KOPT-K1 (cell line): ENCODE measurements around the gene OCA2.

ENCODE experiments used
- H3K27ac ChIP-seq: fragments of 200-600 bp; sonication (generic); 2 replicates; pipeline ENCODE4 v1.5.1; 2016; ENCODE audit warnings: antibody characterized with exemption, mild to moderate bottlenecking, low read depth, low read length; ENCODE audit not compliant: poor library complexity, severe bottlenecking
- H3K36me3 ChIP-seq: fragments of 200-600 bp; sonication (generic); 2 replicates; pipeline ENCODE4 v1.5.1; 2017; ENCODE audit warnings: antibody characterized with exemption, mild to moderate bottlenecking, low read length, moderate library complexity; ENCODE audit not compliant: insufficient read depth
- H3K9me3 ChIP-seq: fragments of 200-600 bp; sonication (generic); 2 replicates; pipeline ENCODE4 v1.5.1; 2017; ENCODE audit warnings: antibody characterized with exemption, low read length, mild to moderate bottlenecking; ENCODE audit not compliant: insufficient read depth, poor library complexity, severe bottlenecking

OCA2 gene

GRCh38 chr15:28002867-28003266 is 96.2 kb downstream of the OCA2 start:
- no peaks in the 10 kb centered on the region for H3K9me3 ChIP-seq
- no peaks in the 10 kb centered on the region for H3K36me3 ChIP-seq
- no peak overlapping the region for H3K27ac ChIP-seq

GRCh38 chr15:28002136-28002861 is 96.8 kb downstream of the OCA2 start:
- H3K9me3 ChIP-seq = no peaks in the 10 kb centered on the region
- no peaks in the 10 kb centered on the region for H3K36me3 ChIP-seq
- no peak overlapping the region for H3K27ac ChIP-seq

DNA sequence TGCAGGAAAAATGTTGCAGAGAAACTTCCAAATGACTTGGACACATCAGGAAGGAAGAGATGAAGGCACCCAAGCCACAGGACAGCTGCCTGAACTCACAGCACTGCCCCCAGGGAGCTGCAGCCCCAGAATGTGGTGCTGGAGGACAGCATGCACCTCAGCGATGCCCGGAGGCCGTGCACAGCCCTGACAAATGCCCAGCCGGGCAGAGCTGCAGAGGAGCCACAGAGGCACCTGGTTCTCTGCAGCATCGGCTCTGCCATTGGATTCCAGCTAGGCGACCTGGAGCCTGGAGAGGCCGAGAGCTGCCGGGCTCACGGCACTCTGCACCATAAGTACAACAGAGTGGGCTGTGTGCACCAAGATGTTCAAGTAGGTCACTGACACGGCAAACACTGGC is 97.5 kb downstream of the OCA2 start:
- Histone ChIP-seq H3K27ac (no peak overlapping the region), H3K9me3 (no peaks in the 10 kb centered on the region), H3K36me3 (no peaks in the 10 kb centered on the region)

DNA sequence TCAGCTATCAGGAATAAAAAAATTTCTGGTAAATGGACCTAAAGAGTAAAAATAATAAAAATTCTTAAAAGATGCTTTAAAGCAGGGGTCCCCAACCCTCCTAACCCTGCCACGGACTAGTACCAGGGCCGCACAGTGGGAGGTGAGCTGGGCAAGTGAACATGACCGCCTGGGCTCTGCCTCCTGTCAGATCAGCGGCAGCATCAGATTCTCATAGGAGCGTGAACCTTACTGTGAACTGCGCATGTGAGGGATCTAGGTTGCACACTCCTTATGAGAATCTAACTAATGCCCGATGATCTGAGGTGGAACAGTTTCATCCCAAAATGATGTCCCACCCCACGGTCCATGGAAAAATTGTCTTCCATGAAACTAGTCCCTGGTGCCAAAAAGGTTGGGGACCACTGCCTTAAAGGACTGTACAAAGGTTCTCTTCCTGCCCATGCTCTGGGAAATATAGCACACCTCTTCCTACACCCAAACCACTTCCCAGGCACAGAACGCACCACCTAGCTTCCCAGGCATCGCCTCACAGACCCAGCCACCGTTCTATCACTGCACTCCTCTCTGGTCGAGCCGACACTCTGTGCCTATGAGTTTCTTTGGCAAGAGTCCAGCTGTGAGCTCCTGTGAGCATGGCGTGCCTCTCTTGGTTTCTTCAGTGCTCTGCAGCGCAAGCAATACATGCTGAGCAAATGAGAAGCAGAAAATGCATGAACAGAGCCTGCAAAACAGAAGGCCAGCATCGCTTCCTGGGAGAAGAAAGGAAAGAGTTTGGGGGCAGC is 104.9 kb downstream of the OCA2 start:
- H3K36me3 ChIP-seq = no peaks in the 10 kb centered on the region
- H3K9me3 ChIP-seq = no peaks in the 10 kb centered on the region
- H3K27ac ChIP-seq = no peak overlapping the region

DNA sequence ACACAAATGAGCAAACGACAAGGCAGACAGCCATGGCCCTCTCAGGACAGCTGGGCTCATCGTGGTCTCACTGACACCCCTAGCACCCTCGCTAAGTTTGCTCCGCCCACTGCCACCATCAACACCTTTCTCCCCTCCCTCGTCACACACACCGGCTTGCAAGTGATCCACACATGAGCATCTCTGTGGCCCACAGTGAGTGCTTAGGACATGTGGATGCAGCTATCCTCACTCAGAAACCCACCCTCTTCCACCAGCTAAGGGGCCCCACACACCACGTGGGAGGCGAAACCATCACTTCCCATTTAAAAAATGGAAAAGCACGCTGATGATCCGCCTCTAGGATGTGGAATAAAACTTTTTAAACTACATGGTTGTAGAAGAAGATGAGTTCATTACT is 105.6 kb downstream of the OCA2 start:
- H3K27ac ChIP-seq = no peak overlapping the region
- no peaks in the 10 kb centered on the region for H3K36me3 ChIP-seq
- H3K9me3 ChIP-seq = no peaks in the 10 kb centered on the region

GRCh38 chr15:27990521-27991515 is 108.3 kb downstream of the OCA2 start:
- Histone ChIP-seq H3K36me3 (no peaks in the 10 kb centered on the region), H3K9me3 (no peaks in the 10 kb centered on the region), H3K27ac (no peak overlapping the region)

- H3K36me3 ChIP-seq = no peaks in the 10 kb centered on the region
- H3K9me3 ChIP-seq = no peaks in the 10 kb centered on the region
- no peak overlapping the region for H3K27ac ChIP-seq
These were observed 109.3 kb downstream of the OCA2 start for GRCh38 chr15:27989838-27990237.

- no peak overlapping the region for H3K27ac ChIP-seq
- H3K36me3 ChIP-seq = no peaks in the 10 kb centered on the region
- H3K9me3 ChIP-seq = no peaks in the 10 kb centered on the region
These were observed 109.7 kb downstream of the OCA2 start for GRCh38 chr15:27989427-27989826.

GRCh38 chr15:27985099-27985498 is 114.0 kb downstream of the OCA2 start:
- no peaks in the 10 kb centered on the region for H3K36me3 ChIP-seq
- H3K27ac ChIP-seq = no peak overlapping the region
- no peaks in the 10 kb centered on the region for H3K9me3 ChIP-seq

DNA sequence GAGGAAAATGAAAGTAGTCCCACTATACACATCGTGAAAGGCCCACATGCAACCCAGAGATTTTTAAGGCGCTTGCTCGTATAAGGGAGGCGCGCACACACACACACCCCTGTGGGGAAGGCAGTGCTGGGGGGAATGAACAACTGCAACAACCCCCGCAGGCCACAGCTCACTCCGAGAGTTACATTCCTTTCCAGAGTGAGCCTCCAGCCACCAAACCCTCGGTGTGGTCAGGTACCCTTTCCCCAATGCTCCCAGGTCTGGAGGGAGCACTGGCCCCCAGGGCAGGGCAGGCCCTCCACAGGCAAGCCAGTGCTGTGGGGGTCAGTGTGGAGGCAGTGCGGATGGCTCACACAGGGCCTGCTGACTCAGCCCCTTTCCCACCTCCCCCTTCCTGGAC is 115.6 kb downstream of the OCA2 start:
- no peak overlapping the region for H3K27ac ChIP-seq
- H3K36me3 ChIP-seq = no peaks in the 10 kb centered on the region
- H3K9me3 ChIP-seq = no peaks in the 10 kb centered on the region

DNA sequence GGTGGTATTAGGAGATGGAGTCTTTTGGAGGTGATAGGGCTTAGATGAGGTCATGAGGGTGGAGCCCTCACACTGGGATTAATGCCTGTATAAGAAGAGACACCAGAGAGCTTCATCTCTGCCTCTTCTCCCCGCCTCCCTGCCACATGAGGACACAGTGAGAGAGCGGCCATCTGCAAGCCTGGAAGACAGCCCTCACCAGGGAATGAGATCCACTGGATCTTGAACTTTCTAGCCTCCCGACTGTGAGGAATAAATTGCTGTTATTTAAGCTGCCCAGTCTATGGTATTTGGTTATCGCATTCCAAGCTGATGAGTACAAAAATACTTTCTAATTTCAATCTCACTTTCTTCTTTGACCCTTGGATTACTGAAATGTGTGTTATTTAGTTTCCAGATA is 121.4 kb downstream of the OCA2 start:
- Histone ChIP-seq H3K9me3 (no peaks in the 10 kb centered on the region), H3K27ac (no peak overlapping the region), H3K36me3 (no peaks in the 10 kb centered on the region)

DNA sequence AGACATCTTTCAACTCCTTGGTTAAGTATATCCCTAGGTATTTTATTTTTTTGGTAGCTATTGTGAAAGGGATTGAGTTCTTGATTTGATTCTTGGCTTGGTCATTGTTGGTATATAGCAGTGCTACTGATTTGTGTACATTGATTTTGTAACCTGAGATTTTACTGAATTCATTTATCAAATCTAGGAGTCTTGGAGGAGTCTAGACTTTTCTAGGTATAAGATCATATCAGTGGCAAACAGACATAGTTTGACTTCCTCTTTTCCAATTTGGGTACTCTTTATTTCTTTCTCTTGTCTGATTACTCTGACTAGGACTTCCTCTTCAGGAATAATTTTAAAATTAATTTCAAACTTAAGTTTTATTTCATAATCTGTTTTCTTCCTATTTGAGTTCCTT is 125.2 kb downstream of the OCA2 start:
- no peaks in the 10 kb centered on the region for H3K9me3 ChIP-seq
- no peak overlapping the region for H3K27ac ChIP-seq
- H3K36me3 ChIP-seq = no peaks in the 10 kb centered on the region

DNA sequence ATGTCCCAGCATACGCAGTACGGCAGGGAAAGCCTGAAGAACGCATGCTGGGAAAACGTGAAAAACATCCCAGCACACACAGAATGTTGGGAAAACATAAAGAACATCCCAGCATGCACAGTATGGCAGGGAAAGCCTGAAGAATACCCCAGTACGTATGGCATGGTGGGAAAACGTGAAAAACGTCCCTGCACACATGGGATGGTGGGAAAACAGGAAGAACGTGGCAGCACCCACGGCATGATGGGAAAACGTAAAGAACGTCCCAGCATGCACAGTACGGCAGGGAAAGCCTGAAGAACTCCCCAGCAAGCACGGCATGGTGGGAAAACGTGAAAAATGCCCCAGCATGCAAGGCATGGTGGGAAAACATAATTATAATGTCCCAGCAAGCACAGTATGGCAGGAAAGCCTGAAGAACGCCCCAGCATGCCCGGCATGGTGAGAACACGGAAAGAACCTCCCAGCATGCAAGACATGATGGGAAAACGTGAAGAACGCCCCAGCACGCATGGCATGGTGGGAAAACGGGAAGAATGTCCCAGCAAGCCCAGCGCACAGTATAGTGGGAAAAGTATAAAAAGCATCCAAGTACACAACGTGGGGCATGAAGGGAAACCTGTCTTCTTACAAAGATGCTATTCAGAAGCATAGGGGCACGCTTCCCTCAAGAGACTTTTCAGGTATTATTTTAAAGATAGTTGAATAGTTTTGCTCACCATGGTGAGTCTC is 128.3 kb downstream of the OCA2 start:
- no peak overlapping the region for H3K27ac ChIP-seq
- H3K36me3 ChIP-seq = no peaks in the 10 kb centered on the region
- H3K9me3 ChIP-seq = no peaks in the 10 kb centered on the region

GRCh38 chr15:27967541-27967940 is 131.6 kb downstream of the OCA2 start:
- H3K27ac ChIP-seq = no peak overlapping the region
- no peaks in the 10 kb centered on the region for H3K9me3 ChIP-seq
- H3K36me3 ChIP-seq = no peaks in the 10 kb centered on the region
